PC-9 (cell line): ENCODE data around the gene ERC1. TPM values are rescaled to one million over a fixed set of nuclear protein-coding genes. Genes with fewer than 3 reads are reported as not detected.

Source experiments
- BruUV-seq: library from RNA; stranded (reverse); fragments of 400-500 nt; replicated peaks from 2 replicates; lab custom pipeline; 2021; lab: Mats Ljungman, UMichigan
- CTCF ChIA-PET: fragments of 300-600 bp; sonication (Branson Sonifier 250); formaldehyde crosslinking; loops from one replicate; lab custom pipeline; 2022; ENCODE audit warnings: antibody characterized with exemption; lab: Charles Lee
- POLR2A ChIA-PET: fragments of 300-600 bp; sonication (Branson Sonifier 250); formaldehyde crosslinking; loops from one replicate; lab custom pipeline; 2022; ENCODE audit warnings: antibody characterized with exemption; ENCODE audit not compliant: unreplicated experiment; lab: Charles Lee
- DNase-seq, 2 experiments: peaks; one replicate each; pipeline versions ENCODE4 v3.0.0 to v3.0.0-alpha.2; 2015 to 2022; ENCODE audit warnings: mixed read lengths in 1 of 2
- H2AFZ ChIP-seq: fragments of 200-600 bp; sonication (generic); 2 replicates; pipeline ENCODE4 v1.8.1; 2017; ENCODE audit warnings: antibody characterized with exemption
- H3F3A ChIP-seq: fragments of 200-600 bp; sonication (generic); 2 replicates; pipeline ENCODE4 v1.8.1; 2017; ENCODE audit warnings: antibody characterized with exemption, mild to moderate bottlenecking, low read depth; ENCODE audit not compliant: insufficient read depth
- H3K27ac ChIP-seq: fragments of 200-600 bp; sonication (generic); 2 replicates; pipeline ENCODE4 v1.6.1; 2016; ENCODE audit warnings: mixed run types
- H3K27me3 ChIP-seq: fragments of 200-600 bp; sonication (generic); 2 replicates; pipeline ENCODE4 v1.6.1; 2016; ENCODE audit warnings: low read depth, mixed run types; ENCODE audit not compliant: insufficient read depth
- H3K36me3 ChIP-seq: fragments of 200-600 bp; sonication (generic); 2 replicates; pipeline ENCODE4 v1.6.1; 2016; ENCODE audit warnings: low read depth, mixed run types
- H3K4me1 ChIP-seq: fragments of 200-600 bp; sonication (generic); replicated peaks from 2 replicates; pipeline ENCODE4 v1.6.1; 2016; ENCODE audit warnings: mixed run types; ENCODE audit not compliant: insufficient read depth
- H3K4me2 ChIP-seq: fragments of 200-600 bp; sonication (generic); 2 replicates; pipeline ENCODE4 v1.6.1; 2017; ENCODE audit warnings: mixed run types
- H3K4me3 ChIP-seq: fragments of 200-600 bp; sonication (generic); 2 replicates; pipeline ENCODE4 v1.6.1; 2016; ENCODE audit warnings: mixed run types
- H3K79me2 ChIP-seq: fragments of 200-600 bp; sonication (generic); 2 replicates; pipeline ENCODE4 v1.6.1; 2017; ENCODE audit warnings: low read depth, mixed run types
- H3K9me2 ChIP-seq: fragments of 200-600 bp; sonication (generic); 2 replicates; pipeline ENCODE4 v1.8.1; 2017; ENCODE audit warnings: mild to moderate bottlenecking; ENCODE audit not compliant: insufficient read depth
- H3K9me3 ChIP-seq: fragments of 200-600 bp; sonication (generic); 2 replicates; pipeline ENCODE4 v1.8.1; 2016; ENCODE audit warnings: low read depth; ENCODE audit not compliant: insufficient read depth
- H4K20me1 ChIP-seq: fragments of 200-600 bp; sonication (generic); 2 replicates; pipeline ENCODE4 v1.8.1; 2017; ENCODE audit not compliant: insufficient read depth
- CTCF ChIP-seq: fragments of 200-600 bp; sonication (generic); conservative IDR thresholded peaks from 2 replicates; pipeline ENCODE4 v1.6.1; 2017; ENCODE audit warnings: mixed run types, antibody characterized with exemption, mild to moderate bottlenecking, moderate library complexity
- EZH2 ChIP-seq: fragments of 200-600 bp; sonication (generic); IDR thresholded peaks from 2 replicates; pipeline ENCODE4 v1.8.0; 2017; ENCODE audit warnings: antibody characterized with exemption, low read depth
- intact Hi-C: fragments of 100-400 bp; cut with micrococcal nuclease; formaldehyde crosslinking; loops from one replicate; pipeline ENCODE4 v1.10.0; 2022; ENCODE audit not compliant: unreplicated experiment
- total RNA-seq: library from RNA; stranded (reverse); gene quantifications from 2 replicates; pipeline ENCODE4 v1.2.3, GENCODE V29; 2021

Gene ERC1
- total RNA-seq, 1 experiment from 2014 or later: 52.0 TPM

GRCh38 chr12:1509413-1510052 lies 518.5 kb downstream of the ERC1 start:
- BruUV-seq: no TSS peak
- ChIA-PET POLR2A (interaction anchor here (0.6 kb wide), 3 partner anchors 13 to 300 kb away, joined by 3 to 15 read pairs (median 7); no protein-coding TSS in a partner anchor), CTCF (no interaction called here)
- Histone ChIP-seq H3K36me3 (no peaks in the 10 kb centered on the region), H3K79me2 (no peaks in the 10 kb centered on the region), H3K9me3 (no peaks in the 10 kb centered on the region), H4K20me1 (no peaks in the 10 kb centered on the region), H3K9me2 (no peaks in the 10 kb centered on the region), H3K4me2 (no peak overlapping the region), H2AFZ (no peak overlapping the region), H3K27me3 (no peaks in the 10 kb centered on the region), H3K4me3 (no peak overlapping the region), H3K27ac (no peak overlapping the region), H3F3A (no peaks in the 10 kb centered on the region), H3K4me1 (no peaks in the 10 kb centered on the region)
- intact Hi-C loops: no loop called here
- DNase-seq: no peak
- TF ChIP-seq EZH2: no peak
- no peak for TF ChIP-seq CTCF

- no peak for DNase-seq
- Histone ChIP-seq H3K79me2 (no peaks in the 10 kb centered on the region), H3K27me3 (no peaks in the 10 kb centered on the region), H4K20me1 (no peaks in the 10 kb centered on the region), H3K4me3 (no peak overlapping the region), H3K4me2 (no peak overlapping the region), H3K9me2 (no peaks in the 10 kb centered on the region), H3F3A (no peaks in the 10 kb centered on the region), H3K4me1 (no peaks in the 10 kb centered on the region), H3K36me3 (no peaks in the 10 kb centered on the region), H2AFZ (no peak overlapping the region), H3K27ac (no peak overlapping the region), H3K9me3 (0 out of 2 replicates have a peak, but pooled peaks cover 6% of the 10 kb centered on the region)
- ChIA-PET POLR2A (interaction anchor here (0.6 kb wide), 3 partner anchors 14 to 301 kb away, joined by 3 to 15 read pairs (median 7); no protein-coding TSS in a partner anchor), CTCF (no interaction called here)
- TF ChIP-seq EZH2 (no peak), CTCF (no peak)
- BruUV-seq: no TSS peak
- intact Hi-C loops: no loop called here
Observed at GRCh38 chr12:1510056-1510812, 519.2 kb downstream of the ERC1 start.

- no peaks in the 10 kb centered on the region for H4K20me1 ChIP-seq
- H3K27ac ChIP-seq: no peak overlapping the region
- no peak overlapping the region for H2AFZ ChIP-seq
- no peaks in the 10 kb centered on the region for H3K79me2 ChIP-seq
- no peaks in the 10 kb centered on the region for H3K36me3 ChIP-seq
- no peak for DNase-seq
- H3K27me3 ChIP-seq: no peaks in the 10 kb centered on the region
- TF ChIP-seq CTCF: no peak
- TF ChIP-seq EZH2: no peak
- ChIA-PET POLR2A (interaction anchor here (0.6 kb wide), 1 partner anchor 55 kb away, joined by 5 read pairs; no protein-coding TSS in a partner anchor), CTCF (no interaction called here)
- H3K4me1 ChIP-seq: peaks cover 27% of the 10 kb centered on the region
- H3K4me2 ChIP-seq: no peak overlapping the region
- H3K4me3 ChIP-seq: no peak overlapping the region
- no peaks in the 10 kb centered on the region for H3K9me2 ChIP-seq
- intact Hi-C loops: loop anchor here (5.0 kb wide), 3 partner anchors 67 to 398 kb away; no protein-coding TSS in a partner anchor
- no TSS peak for BruUV-seq
- H3F3A ChIP-seq: peaks cover 7% of the 10 kb centered on the region; the same call in 1 of the 2 replicates
- H3K9me3 ChIP-seq: 0 out of 2 replicates have a peak, but pooled peaks cover 10% of the 10 kb centered on the region
Observed at GRCh38 chr12:1515010-1515409, 524.0 kb downstream of the ERC1 start.
